IMR-90 (cell line): ENCODE results near the gene MTOR. TPM values are rescaled to one million over a fixed set of nuclear protein-coding genes. Genes with fewer than 3 reads are reported as not detected.

Experiments used
- ATAC-seq: fragments of 200-7000 bp; cut with Tn5 transposase; 2 replicates; pipeline ENCODE4 v1.9.1; 2020; ENCODE audit warnings: low read depth, mild to moderate bottlenecking, moderate library complexity
- BruUV-seq: library from RNA; stranded (reverse); fragments of 400-500 nt; replicated peaks from 2 replicates; lab custom pipeline; 2021; lab: Mats Ljungman, UMichigan
- CTCF ChIA-PET: fragments of 300-600 bp; formaldehyde crosslinking; extraction: SDS; loops from one replicate; lab custom pipeline; 2021; ENCODE audit warnings: antibody characterized with exemption; lab: Yijun Ruan, JAX
- POLR2A ChIA-PET: fragments of 300-600 bp; sonication (Branson Sonifier 250); formaldehyde crosslinking; loops from one replicate; lab custom pipeline; 2022; ENCODE audit warnings: antibody characterized with exemption; ENCODE audit not compliant: unreplicated experiment; lab: Charles Lee
- DNase-seq: peaks from one replicate; pipeline ENCODE4 v3.0.0; 2013
- H2AFZ ChIP-seq: replicated peaks from 2 replicates; pipeline ENCODE3; 2013; ENCODE audit warnings: low read length, mild to moderate bottlenecking; ENCODE audit not compliant: poor library complexity
- H2AK5ac ChIP-seq: 2 replicates; pipeline ENCODE4 v1.6.1; 2013; ENCODE audit warnings: low read depth, low read length, inconsistent platforms
- H2AK9ac ChIP-seq: replicated peaks from 2 replicates; pipeline ENCODE3; 2013; ENCODE audit warnings: mild to moderate bottlenecking, low read depth, low read length, moderate library complexity; ENCODE audit not compliant: poor library complexity
- H2BK120ac ChIP-seq: 2 replicates; pipeline ENCODE4 v1.6.1; 2013; ENCODE audit warnings: low read depth, low read length, inconsistent platforms
- H2BK15ac ChIP-seq: 3 replicates; pipeline ENCODE4 v1.6.1; 2013; ENCODE audit warnings: low read depth, low read length, inconsistent platforms
- H2BK20ac ChIP-seq: 2 replicates; pipeline ENCODE4 v1.6.1; 2013; ENCODE audit warnings: low read depth, mild to moderate bottlenecking, inconsistent platforms, low read length, moderate library complexity
- H2BK5ac ChIP-seq: 2 replicates; pipeline ENCODE4 v1.6.1; 2013; ENCODE audit warnings: mild to moderate bottlenecking, low read depth, low read length, inconsistent platforms; ENCODE audit not compliant: poor library complexity, severe bottlenecking
- H3K14ac ChIP-seq: replicated peaks from 2 replicates; pipeline ENCODE4 v1.6.1; 2013; ENCODE audit warnings: low read depth, low read length, inconsistent platforms
- H3K18ac ChIP-seq: 2 replicates; pipeline ENCODE4 v1.6.1; 2013; ENCODE audit warnings: low read depth, low read length, control low read depth
- H3K23ac ChIP-seq: 2 replicates; pipeline ENCODE4 v1.6.1; 2013; ENCODE audit warnings: low read depth, low read length, inconsistent platforms
- H3K27ac ChIP-seq: 2 replicates; pipeline ENCODE4 v1.5.1; 2013; ENCODE audit warnings: mild to moderate bottlenecking, control low read depth, low read length; ENCODE audit not compliant: insufficient read depth
- H3K27me3 ChIP-seq: 2 replicates; pipeline ENCODE4 v1.6.1; 2013; ENCODE audit warnings: low read length; ENCODE audit not compliant: control insufficient read depth, insufficient read depth
- H3K36me3 ChIP-seq: 2 replicates; pipeline ENCODE4 v1.6.1; 2013; ENCODE audit warnings: low read length, mixed read lengths; ENCODE audit not compliant: control insufficient read depth, insufficient read depth
- H3K4ac ChIP-seq: 2 replicates; pipeline ENCODE4 v1.6.1; 2013; ENCODE audit warnings: low read depth, low read length, inconsistent platforms
- H3K4me1 ChIP-seq: 2 replicates; pipeline ENCODE4 v1.6.1; 2013; ENCODE audit warnings: low read length, mixed read lengths; ENCODE audit not compliant: control insufficient read depth, insufficient read depth
- H3K4me2 ChIP-seq: 2 replicates; pipeline ENCODE4 v1.6.1; 2013; ENCODE audit warnings: low read depth, mild to moderate bottlenecking, control low read depth, low read length, moderate library complexity
- H3K4me3 ChIP-seq: 2 replicates; pipeline ENCODE4 v1.5.1; 2013; ENCODE audit warnings: low read depth, mild to moderate bottlenecking, control low read depth, low read length, moderate library complexity; ENCODE audit not compliant: insufficient read depth
- H3K56ac ChIP-seq: 2 replicates; pipeline ENCODE4 v1.6.1; 2013; ENCODE audit warnings: low read length, inconsistent platforms; ENCODE audit not compliant: insufficient read depth; ENCODE audit errors: extremely low read depth
- H3K79me1 ChIP-seq, 2 experiments: 2 replicates each; pipeline ENCODE4 v1.6.1; 2013; ENCODE audit warnings: low read length in 2 of 2, inconsistent platforms in 1 of 2, low read depth in 1 of 2
- H3K9ac ChIP-seq: 2 replicates; pipeline ENCODE4 v1.6.1; 2013; ENCODE audit warnings: low read depth, low read length, control low read depth
- H3K9me1 ChIP-seq: 2 replicates; pipeline ENCODE4 v1.6.1; 2013; ENCODE audit warnings: low read length, inconsistent platforms; ENCODE audit not compliant: insufficient read depth
- H3K9me3 ChIP-seq: 2 replicates; pipeline ENCODE4 v1.6.1; 2013; ENCODE audit warnings: low read length; ENCODE audit not compliant: control insufficient read depth, insufficient read depth
- H4K20me1 ChIP-seq: 2 replicates; pipeline ENCODE4 v1.6.1; 2013; ENCODE audit warnings: low read length, inconsistent platforms; ENCODE audit not compliant: insufficient read depth
- H4K5ac ChIP-seq: 2 replicates; pipeline ENCODE4 v1.6.1; 2013; ENCODE audit warnings: mild to moderate bottlenecking, low read depth, low read length, control low read depth
- H4K8ac ChIP-seq, 2 experiments: 2 replicates each; pipeline ENCODE4 v1.6.1; 2013; ENCODE audit warnings: low read depth in 2 of 2, low read length in 2 of 2, control low read depth in 1 of 2, inconsistent platforms in 1 of 2
- H4K91ac ChIP-seq: 2 replicates; pipeline ENCODE4 v1.6.1; 2013; ENCODE audit warnings: low read depth, low read length, inconsistent platforms; ENCODE audit not compliant: insufficient read depth
- BHLHE40 ChIP-seq: fragments of 150-350 bp; IDR thresholded peaks from 2 replicates; pipeline ENCODE4 v1.6.1; 2016; ENCODE audit warnings: mild to moderate bottlenecking, low read depth, low read length
- CEBPB ChIP-seq: IDR thresholded peaks from 2 replicates; pipeline ENCODE4 v1.6.1; 2012; ENCODE audit warnings: low read depth, low read length, improper control_type of control experiment
- ELK1 ChIP-seq: fragments of 150-350 bp; IDR thresholded peaks from 2 replicates; pipeline ENCODE4 v1.6.1; 2016; ENCODE audit warnings: low read depth, mild to moderate bottlenecking, low read length, moderate library complexity, borderline replicate concordance
- FOS ChIP-seq: fragments of 150-350 bp; IDR thresholded peaks from 2 replicates; pipeline ENCODE4 v1.6.1; 2016; ENCODE audit warnings: low read depth, low read length
- MAFK ChIP-seq: IDR thresholded peaks from 2 replicates; pipeline ENCODE4 v1.6.1; 2012; ENCODE audit warnings: low read depth, low read length, improper control_type of control experiment
- MXI1 ChIP-seq: IDR thresholded peaks from 2 replicates; pipeline ENCODE4 v1.6.1; 2012; ENCODE audit warnings: low read depth, mild to moderate bottlenecking, low read length, moderate library complexity, borderline replicate concordance
- NFE2L2 ChIP-seq: fragments of 150-350 bp; IDR thresholded peaks from 2 replicates; pipeline ENCODE4 v1.6.1; 2016; ENCODE audit warnings: low read depth, mild to moderate bottlenecking, low read length
- POLR2A ChIP-seq: IDR thresholded peaks from 2 replicates; pipeline ENCODE4 v1.6.1; 2012; ENCODE audit warnings: mild to moderate bottlenecking, low read depth, low read length
- RAD21 ChIP-seq: IDR thresholded peaks from 2 replicates; pipeline ENCODE4 v1.6.1; 2012; ENCODE audit warnings: low read length, improper control_type of control experiment
- RCOR1 ChIP-seq: IDR thresholded peaks from 2 replicates; pipeline ENCODE4 v1.6.1; 2012; ENCODE audit warnings: mild to moderate bottlenecking, low read length, improper control_type of control experiment; ENCODE audit not compliant: insufficient replicate concordance
- RFX5 ChIP-seq: IDR thresholded peaks from 2 replicates; pipeline ENCODE4 v1.8.0; 2012; ENCODE audit warnings: low read depth, mild to moderate bottlenecking, low read length, moderate library complexity
- SMC3 ChIP-seq: fragments of 150-350 bp; IDR thresholded peaks from 2 replicates; pipeline ENCODE4 v1.6.1; 2016; ENCODE audit warnings: low read depth, mild to moderate bottlenecking, antibody characterized with exemption, low read length, moderate library complexity
- USF2 ChIP-seq: fragments of 150-350 bp; IDR thresholded peaks from 2 replicates; pipeline ENCODE4 v1.6.1; 2017; ENCODE audit warnings: mild to moderate bottlenecking, antibody characterized with exemption, low read length, low read depth
- WGBS, 2 experiments: methylation state at CpG; one replicate each; pipeline versions ENCODE4 v1.1.5 to v1.1.7; 2013; ENCODE audit warnings: missing lambda C conversion rate in 2 of 2; ENCODE audit not compliant: insufficient read length in 1 of 2; ENCODE audit errors: extremely low coverage in 2 of 2; 5-methylcytosine and 5-hydroxymethylcytosine counted together
- dilution Hi-C: fragments of 300-500 bp; cut with HindIII; formaldehyde crosslinking; loops from one replicate; pipeline ENCODE4 v1.14.3; 2018; ENCODE audit warnings: low sequenced_read_pairs; ENCODE audit not compliant: unreplicated experiment
- in situ Hi-C: fragments of 300-500 bp; cut with MboI; formaldehyde crosslinking; loops from 3 replicates; pipeline ENCODE4 v1.14.3; 2019; ENCODE audit warnings: low sequenced_read_pairs, inconsistent platforms, mixed read lengths
- intact Hi-C: fragments of 100-400 bp; cut with micrococcal nuclease; formaldehyde crosslinking; loops from 2 replicates; pipeline ENCODE4 v1.10.0; 2022
- polyA plus RNA-seq, 3 experiments: library from polyadenylated mRNA; depleted of rRNA; stranded (reverse); fragments of >200 nt; gene quantifications; 2 replicates each; pipeline ENCODE4 v1.2.3, GENCODE V29; 2012; ENCODE audit warnings: low replicate concordance in 1 of 3
- total RNA-seq: library from RNA; depleted of rRNA; stranded (reverse); fragments of >200 nt; gene quantifications from 2 replicates; pipeline ENCODE4 v1.2.3, GENCODE V29; 2012
- TF ChIP-seq, protein P1 (sequence below): conservative IDR thresholded peaks from 2 replicates; pipeline ENCODE4 v1.5.1; 2012; ENCODE audit warnings: mild to moderate bottlenecking, low read depth, low read length, improper control_type of control experiment

MTOR gene
- total and polyA plus RNA-seq, 2 of the 4 experiments (the other 2 are of a cell fraction), result 19.2 to 36.7 TPM

DNA sequence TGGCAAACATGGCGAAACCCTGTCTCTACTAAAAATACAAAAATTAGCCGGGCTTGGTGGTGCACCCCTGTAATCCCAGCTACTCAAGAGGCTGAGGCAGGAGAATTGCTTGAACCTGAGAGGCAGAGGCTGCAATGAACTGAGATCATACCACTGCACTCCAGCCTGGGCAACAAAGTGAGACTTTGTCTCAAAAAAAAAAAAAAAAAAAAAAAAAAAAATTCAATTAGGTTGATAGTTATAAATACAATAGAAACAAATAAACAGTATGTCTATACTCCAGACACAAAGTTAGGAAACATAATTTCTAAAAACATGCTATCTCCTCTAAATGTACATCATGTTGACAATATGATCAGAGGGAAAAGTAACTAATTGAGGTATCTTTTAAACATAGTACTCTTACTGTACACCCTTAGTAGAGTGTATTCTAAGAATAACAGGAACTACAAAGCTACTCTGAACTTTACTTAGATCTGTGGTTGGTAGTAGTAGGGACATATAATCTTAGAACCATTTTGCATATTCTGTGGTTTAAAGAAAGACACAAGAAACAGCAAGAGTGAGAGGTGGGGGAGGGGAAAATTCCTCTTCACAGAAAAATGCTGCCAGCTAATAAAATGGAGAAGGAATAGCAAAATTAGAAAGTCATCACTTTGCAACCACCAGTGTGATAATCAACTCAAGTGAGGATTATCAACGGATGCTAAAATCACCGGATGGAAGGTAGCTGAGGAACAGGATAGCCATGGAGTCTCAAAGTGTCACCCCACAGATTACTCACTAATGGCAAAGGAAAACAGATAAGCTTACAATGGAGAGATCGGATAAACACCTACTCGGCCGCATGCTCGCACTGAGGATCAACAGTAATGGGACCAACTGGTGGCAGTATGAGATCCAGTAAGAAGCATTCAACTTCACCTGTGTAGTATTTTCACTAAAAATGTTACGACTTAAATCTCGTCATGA, 35.0 kb downstream of the MTOR start:
- Histone ChIP-seq H2BK120ac (no peak overlapping the region), H3K4me2 (no peak overlapping the region), H3K9ac (no peak overlapping the region), H4K5ac (no peak overlapping the region), H3K27me3 (no peaks in the 10 kb centered on the region), H2BK20ac (no peak overlapping the region), H4K20me1 (no peaks in the 10 kb centered on the region), H4K8ac (no peak overlapping the region), H2AK5ac (no peak overlapping the region), H3K4me1 (no peaks in the 10 kb centered on the region), H3K9me3 (no peaks in the 10 kb centered on the region), H3K9me1 (0 out of 2 replicates have a peak, but pooled peaks cover 3% of the 10 kb centered on the region), H3K79me1 (no peaks in the 10 kb centered on the region), H3K56ac (no peak overlapping the region), H2BK5ac (no peak overlapping the region), H3K4ac (no peak overlapping the region), H2AK9ac (no peak overlapping the region), H3K18ac (no peak overlapping the region), H3K4me3 (no peak overlapping the region), H2BK15ac (no peak overlapping the region), H3K14ac (no peak overlapping the region), H4K91ac (no peak overlapping the region), H3K23ac (no peak overlapping the region), H3K27ac (no peak overlapping the region), H2AFZ (no peak overlapping the region), H3K36me3 (peaks cover 46% of the 10 kb centered on the region)
- dilution Hi-C loops (no loop called here), in situ Hi-C loops (no loop called here), intact Hi-C loops (no loop called here)
- POLR2A ChIA-PET, result no interaction called here
- no peak for DNase-seq
- CTCF ChIA-PET, result interaction anchor here (1.1 kb wide), 1 partner anchor 15 kb away, joined by 3 read pairs; no protein-coding TSS in a partner anchor
- BruUV-seq, result no TSS peak
- WGBS, 2 experiments, result 100% methylated on average over 1 of the region's 10 CpGs; no CpG with 5 or more reads in 1 of the 2 experiments
- no peak for ATAC-seq
- TF ChIP-seq USF2 (no peak), RFX5 (no peak), FOS (no peak), MXI1 (no peak), SMC3 (no peak), ELK1 (no peak), POLR2A (no peak), BHLHE40 (no peak), NFE2L2 (no peak), MAFK (no peak), RAD21 (no peak), CEBPB (no peak), RCOR1 (no peak)
- TF ChIP-seq, protein P1, sequence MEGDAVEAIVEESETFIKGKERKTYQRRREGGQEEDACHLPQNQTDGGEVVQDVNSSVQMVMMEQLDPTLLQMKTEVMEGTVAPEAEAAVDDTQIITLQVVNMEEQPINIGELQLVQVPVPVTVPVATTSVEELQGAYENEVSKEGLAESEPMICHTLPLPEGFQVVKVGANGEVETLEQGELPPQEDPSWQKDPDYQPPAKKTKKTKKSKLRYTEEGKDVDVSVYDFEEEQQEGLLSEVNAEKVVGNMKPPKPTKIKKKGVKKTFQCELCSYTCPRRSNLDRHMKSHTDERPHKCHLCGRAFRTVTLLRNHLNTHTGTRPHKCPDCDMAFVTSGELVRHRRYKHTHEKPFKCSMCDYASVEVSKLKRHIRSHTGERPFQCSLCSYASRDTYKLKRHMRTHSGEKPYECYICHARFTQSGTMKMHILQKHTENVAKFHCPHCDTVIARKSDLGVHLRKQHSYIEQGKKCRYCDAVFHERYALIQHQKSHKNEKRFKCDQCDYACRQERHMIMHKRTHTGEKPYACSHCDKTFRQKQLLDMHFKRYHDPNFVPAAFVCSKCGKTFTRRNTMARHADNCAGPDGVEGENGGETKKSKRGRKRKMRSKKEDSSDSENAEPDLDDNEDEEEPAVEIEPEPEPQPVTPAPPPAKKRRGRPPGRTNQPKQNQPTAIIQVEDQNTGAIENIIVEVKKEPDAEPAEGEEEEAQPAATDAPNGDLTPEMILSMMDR, result no peak
